A673 (cell line): ENCODE measurements around the gene EIF3F.

Experiments
- CTCF ChIP-seq: fragments of 300-800, 200-600 bp; sonication (generic); conservative IDR thresholded peaks from 2 replicates; pipeline ENCODE4 v1.5.1; 2017; ENCODE audit warnings: low read depth, mild to moderate bottlenecking, antibody characterized with exemption, low read length, moderate library complexity, mixed read lengths
- EZH2 ChIP-seq: fragments of 200-600 bp; sonication (generic); IDR thresholded peaks from 2 replicates; pipeline ENCODE4 v1.6.1; 2017; ENCODE audit warnings: borderline replicate concordance, low read depth, mild to moderate bottlenecking, mixed read lengths, antibody characterized with exemption, low read length; ENCODE audit not compliant: poor library complexity, severe bottlenecking

GRCh38 chr11:8011981-8012444, 24.9 kb downstream of the EIF3F start:
- TF ChIP-seq CTCF: no peak
- TF ChIP-seq EZH2: no peak
